ENCODE results near the gene ETS1.

ETS1 gene

GRCh38 chr11:128564642-128565245 lies 22.6 kb downstream of the ETS1 start:
- no peak for DNase-seq

GRCh38 chr11:128563942-128564641 lies 23.3 kb downstream of the ETS1 start:
- peak; percentile 19 for DNase-seq

GRCh38 chr11:128563308-128563707 lies 24.1 kb downstream of the ETS1 start:
- no peak for DNase-seq

- no peak for DNase-seq
Measured at GRCh38 chr11:128559496-128560103, 27.8 kb downstream of the ETS1 start.

- DNase-seq: no peak
Measured at GRCh38 chr11:128555606-128556005, 31.8 kb downstream of the ETS1 start.

GRCh38 chr11:128553662-128554362 lies 33.5 kb downstream of the ETS1 start:
- peak; percentile 18 for DNase-seq

GRCh38 chr11:128552783-128553661 lies 34.3 kb downstream of the ETS1 start:
- DNase-seq: peak; percentile 54

- DNase-seq: no peak
Measured at GRCh38 chr11:128551611-128552335, 35.6 kb downstream of the ETS1 start.

- no peak for DNase-seq
Measured at GRCh38 chr11:128551058-128551457, 36.3 kb downstream of the ETS1 start.

- no peak for DNase-seq
Measured at GRCh38 chr11:128550261-128550821, 37.0 kb downstream of the ETS1 start.

GRCh38 chr11:128549256-128549944 lies 38.0 kb downstream of the ETS1 start:
- no peak for DNase-seq

GRCh38 chr11:128548649-128549255 lies 38.6 kb downstream of the ETS1 start:
- DNase-seq: peak; percentile 68

- no peak for DNase-seq
Measured at GRCh38 chr11:128547946-128548648, 39.3 kb downstream of the ETS1 start.

GRCh38 chr11:128546916-128547315 lies 40.4 kb downstream of the ETS1 start:
- DNase-seq: no peak

- DNase-seq: peak; percentile 37
Measured at GRCh38 chr11:128544471-128545051, 42.8 kb downstream of the ETS1 start.

- no peak for DNase-seq
Measured at GRCh38 chr11:128540469-128540868, 46.9 kb downstream of the ETS1 start.

- no peak for DNase-seq
Measured at GRCh38 chr11:128536506-128536905, 50.9 kb downstream of the ETS1 start.

- DNase-seq: no peak
Measured at GRCh38 chr11:128535468-128536457, 51.6 kb downstream of the ETS1 start.

All from hematopoietic multipotent progenitor cell treated with erythropoietin and hydrocortisone succinate and interleukin-3 and kit ligand, for 6 days (in vitro differentiated cells).